HG02840 (cell line): Measurements from ENCODE around the gene UGT1A3.
"Not testable (repeated sequence)": the region's sequence is repeated elsewhere in the genome, so short reads cannot be mapped to it uniquely, and the experiment has no call there.

ENCODE experiments used
- ATAC-seq: cut with Tn5 transposase; IDR thresholded peaks from one replicate; pipeline ENCODE4 v1.9.1; 2021; ENCODE audit warnings: mild to moderate bottlenecking, moderate library complexity, moderate number of reproducible peaks; ENCODE audit not compliant: unreplicated experiment, low FRiP score

Gene UGT1A3

GRCh38 chr2:233706720-233707119, 22.1 kb upstream of the UGT1A3 start:
- ATAC-seq: no peak

- no peak for ATAC-seq
Measured at GRCh38 chr2:233707940-233708644, 20.8 kb upstream of the UGT1A3 start.

DNA sequence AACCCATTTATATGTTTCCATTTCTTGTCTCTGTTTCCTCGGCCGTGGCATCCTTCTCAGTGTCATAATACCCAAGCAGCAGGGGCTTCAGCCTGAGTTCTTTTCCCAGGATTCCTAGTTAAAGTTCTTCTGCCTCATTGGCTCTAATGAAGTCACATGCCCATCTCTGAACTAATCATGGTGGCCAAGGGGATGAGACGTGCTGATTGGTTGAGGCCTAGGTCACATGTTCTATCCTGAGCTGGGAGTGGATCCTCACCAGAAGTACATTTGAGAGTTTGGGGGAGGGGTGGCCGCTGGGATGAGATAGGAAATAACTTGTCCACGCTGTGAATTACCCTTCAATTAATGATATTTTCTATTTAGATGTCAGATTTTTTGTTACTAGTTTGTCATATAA, 19.9 kb upstream of the UGT1A3 start:
- no peak for ATAC-seq

- ATAC-seq: no peak
Measured at GRCh38 chr2:233711312-233712008, 17.4 kb upstream of the UGT1A3 start.

DNA sequence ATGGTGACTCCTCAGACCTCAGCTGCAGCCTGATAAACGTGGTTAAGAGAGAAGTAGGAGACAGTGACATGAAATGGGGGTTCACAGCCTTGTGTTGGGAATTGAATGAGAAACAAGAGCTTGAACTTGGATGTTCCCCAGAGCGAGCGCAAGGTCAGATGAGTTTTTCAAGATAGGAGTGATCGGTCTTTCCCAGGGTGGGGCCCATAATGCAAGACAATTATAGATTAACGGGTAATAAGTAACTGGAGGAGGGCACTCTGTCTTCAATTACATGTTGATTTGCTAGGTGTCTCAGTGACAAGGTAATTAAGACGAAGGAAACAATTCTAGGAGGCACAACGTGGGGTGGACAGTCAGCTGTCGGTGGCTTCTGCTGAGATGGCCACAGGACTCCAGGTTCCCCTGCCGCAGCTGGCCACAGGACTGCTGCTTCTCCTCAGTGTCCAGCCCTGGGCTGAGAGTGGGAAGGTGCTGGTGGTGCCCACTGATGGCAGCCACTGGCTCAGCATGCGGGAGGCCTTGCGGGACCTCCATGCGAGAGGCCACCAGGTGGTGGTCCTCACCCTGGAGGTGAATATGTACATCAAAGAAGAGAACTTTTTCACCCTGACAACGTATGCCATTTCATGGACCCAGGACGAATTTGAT, 16.1 kb upstream of the UGT1A3 start, which contains the start of gene UGT1A5:
Gene UGT1A5 (plus strand): TSS at position 297 of the 651 bp plus-strand sequence. CDS start 85 bp downstream, at position 382.
- ATAC-seq: no peak

DNA sequence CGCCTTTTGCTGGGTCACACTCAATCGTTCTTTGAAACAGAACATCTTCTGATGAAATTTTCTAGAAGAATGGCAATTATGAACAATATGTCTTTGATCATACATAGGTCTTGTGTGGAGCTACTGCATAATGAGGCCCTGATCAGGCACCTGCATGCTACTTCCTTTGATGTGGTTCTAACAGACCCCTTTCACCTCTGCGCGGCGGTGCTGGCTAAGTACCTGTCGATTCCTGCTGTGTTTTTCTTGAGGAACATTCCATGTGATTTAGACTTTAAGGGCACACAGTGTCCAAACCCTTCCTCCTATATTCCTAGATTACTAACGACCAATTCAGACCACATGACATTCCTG, 15.6 kb upstream of the UGT1A3 start:
- no peak for ATAC-seq

- ATAC-seq: no peak
Measured at GRCh38 chr2:233714121-233714520, 14.7 kb upstream of the UGT1A3 start.

DNA sequence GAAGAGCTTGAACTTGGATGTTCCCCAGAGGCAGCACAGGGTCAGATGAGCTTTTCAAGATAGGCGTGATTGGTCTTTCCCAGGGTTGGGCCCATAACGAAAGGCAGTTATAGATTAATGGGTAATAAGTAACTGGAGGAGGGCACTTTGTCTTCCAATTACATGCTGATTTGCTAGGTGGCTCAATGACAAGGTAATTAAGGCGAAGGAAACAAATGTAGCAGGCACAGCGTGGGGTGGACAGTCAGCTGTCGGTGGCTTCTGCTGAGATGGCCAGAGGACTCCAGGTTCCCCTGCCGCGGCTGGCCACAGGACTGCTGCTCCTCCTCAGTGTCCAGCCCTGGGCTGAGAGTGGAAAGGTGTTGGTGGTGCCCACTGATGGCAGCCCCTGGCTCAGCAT, 10.3 kb upstream of the UGT1A3 start, which contains the start of gene UGT1A4:
Gene UGT1A4 (plus strand): TSS at position 185 of the 400 bp plus-strand sequence. CDS start 85 bp downstream, at position 270.
- ATAC-seq: no peak

- ATAC-seq: not testable (repeated sequence)
Measured at GRCh38 chr2:233736868-233737653, 8.2 kb downstream of the UGT1A3 start.

- ATAC-seq: no peak
Measured at GRCh38 chr2:233740870-233741269, 12.0 kb downstream of the UGT1A3 start.

DNA sequence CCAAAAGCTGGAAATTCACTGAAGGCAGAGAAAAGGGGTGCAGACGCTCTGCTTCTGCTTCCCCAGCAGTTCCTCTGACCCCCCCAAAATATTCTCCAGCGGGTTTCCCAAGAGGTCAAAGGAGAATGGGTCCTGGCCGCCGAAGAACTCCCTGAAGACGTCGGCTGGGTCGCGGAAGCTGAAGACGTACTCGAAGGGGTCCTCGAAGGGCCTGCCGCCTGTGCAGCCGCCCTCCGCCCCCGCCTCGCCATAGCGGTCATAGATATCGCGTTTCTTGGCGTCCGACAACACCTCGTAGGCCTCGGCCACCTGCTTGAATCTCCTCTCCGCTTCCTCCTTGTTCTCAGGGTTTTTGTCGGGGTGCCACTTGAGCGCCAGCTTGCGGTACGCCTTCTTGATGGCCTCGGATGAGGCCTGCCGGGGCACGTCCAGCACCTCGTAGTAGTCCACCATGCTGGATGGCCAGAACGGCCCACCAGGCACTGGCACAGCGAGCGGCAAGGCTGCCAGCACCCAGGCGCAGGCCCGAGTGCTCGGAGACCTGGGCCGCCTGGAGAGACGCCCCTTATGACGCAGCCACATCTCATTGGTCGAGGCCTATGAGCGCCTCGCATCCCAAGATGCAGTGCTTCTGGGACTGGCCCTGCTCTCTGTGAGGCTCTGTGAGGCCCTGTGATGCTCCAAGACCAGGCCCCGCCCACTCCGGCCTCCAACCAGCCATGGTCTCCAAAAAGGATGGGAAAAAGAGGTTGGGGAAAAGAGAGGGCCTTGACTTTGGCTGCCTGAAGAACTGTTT, 14.8 kb downstream of the UGT1A3 start:
- no peak for ATAC-seq

DNA sequence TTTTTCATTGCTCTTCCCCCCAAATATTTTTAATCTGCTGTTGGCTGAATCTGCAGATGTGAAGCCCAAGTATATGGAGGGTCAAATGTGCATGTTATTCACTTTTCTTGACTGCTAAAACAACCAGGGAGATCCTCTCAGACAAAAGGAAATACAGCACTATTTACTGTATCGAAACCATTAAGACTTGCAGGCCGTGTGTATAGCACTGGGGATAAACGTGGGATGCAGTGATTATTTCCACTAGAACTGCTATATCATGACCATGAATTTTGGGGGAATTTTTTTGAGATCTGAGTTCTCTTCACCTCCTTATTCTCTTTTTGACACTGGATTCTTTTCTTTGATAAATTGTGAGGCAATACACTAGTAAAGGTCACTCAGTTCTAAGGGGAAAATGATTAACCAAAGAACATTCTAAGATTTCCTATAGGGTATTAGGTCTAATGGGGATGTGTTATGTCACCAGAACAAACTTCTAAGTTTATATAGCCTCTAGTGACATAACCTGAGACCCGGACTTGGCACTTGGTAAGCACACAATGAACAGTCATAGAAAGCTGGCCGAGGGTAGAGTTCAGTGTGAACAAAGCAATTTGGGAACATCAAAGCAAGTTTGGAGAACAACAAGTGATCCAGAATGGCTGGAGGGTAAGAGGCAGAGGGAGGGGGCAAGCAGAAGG, 16.4 kb downstream of the UGT1A3 start:
- ATAC-seq: no peak

- ATAC-seq: not testable (repeated sequence)
Measured at GRCh38 chr2:233745838-233746237, 17.0 kb downstream of the UGT1A3 start.

GRCh38 chr2:233746475-233747282, 17.8 kb downstream of the UGT1A3 start:
- ATAC-seq: no peak

DNA sequence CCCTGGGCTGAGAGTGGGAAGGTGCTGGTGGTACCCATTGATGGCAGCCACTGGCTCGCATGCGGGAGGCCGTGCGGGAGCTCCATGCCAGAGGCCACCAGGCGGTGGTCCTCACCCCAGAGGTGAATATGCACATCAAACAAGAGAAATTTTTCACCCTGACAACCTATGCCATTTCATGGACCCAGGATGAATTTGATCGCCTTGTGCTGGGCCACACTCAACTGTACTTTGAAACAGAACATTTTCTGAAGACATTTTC, 18.4 kb downstream of the UGT1A3 start:
- ATAC-seq: no peak

DNA sequence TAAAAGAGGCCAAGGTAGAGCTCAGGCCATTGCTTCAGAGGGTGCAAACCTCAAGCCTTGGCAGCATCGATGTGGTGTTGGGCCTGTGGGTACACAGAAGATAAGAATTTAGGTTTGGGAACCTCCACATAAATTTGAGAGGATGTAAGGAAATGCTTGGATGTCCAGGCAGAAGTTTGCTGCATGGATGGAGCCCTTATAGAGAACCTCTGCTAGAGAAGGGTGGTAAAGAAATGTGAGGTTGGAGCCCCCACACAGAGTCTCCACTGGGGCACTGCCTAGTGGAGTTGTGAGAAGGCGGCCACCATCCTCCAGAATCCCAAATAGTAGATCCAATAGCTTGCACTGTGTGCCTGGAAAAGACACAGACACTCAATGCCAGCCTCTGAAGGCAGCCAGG, 21.8 kb downstream of the UGT1A3 start:
- not testable (repeated sequence) for ATAC-seq

DNA sequence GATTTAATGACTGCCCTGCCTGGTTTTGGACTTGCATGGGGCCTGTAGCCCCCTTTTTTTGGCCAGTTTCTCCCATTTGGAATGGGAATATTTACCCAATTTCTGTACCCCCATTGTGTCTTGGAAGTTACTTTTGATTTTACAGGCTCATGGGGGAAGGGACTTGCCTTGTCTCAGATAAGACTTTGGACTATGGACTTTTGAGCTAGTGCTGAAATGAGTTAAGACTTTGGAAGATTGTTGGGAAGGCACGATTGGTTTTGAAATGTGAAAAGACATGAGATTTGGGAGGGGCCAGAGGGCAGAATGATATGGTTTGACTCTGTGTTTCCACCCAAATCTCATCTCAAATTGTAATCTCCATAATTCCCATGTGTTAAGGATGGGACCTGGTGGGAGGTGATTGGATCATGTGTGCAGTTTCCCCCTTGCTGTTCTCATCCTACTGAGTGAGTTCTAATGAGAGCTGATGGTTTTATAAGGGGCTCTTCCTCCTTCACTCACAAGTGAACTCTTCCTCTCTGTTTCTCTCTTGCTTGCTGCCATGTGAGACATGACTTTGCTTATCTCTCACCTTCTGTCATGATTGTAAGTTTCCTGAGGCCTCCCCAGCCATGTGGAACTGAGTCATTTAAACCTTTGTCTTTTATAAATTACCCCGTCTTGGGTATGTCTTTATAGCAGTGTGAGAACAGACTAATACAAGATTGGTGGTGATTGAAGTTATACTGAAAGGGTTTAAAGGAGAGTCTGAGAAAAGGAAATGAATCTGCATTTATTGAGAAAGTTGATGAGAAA, 22.6 kb downstream of the UGT1A3 start:
- ATAC-seq: not testable (repeated sequence)
